Ramos (cell line): ENCODE results near the gene LRRC70.
"Not testable (repeated sequence)": the region's sequence is repeated elsewhere in the genome, so short reads cannot be mapped to it uniquely, and the experiment has no call there.

Experiments used
- in situ Hi-C: fragments of 300-500 bp; cut with MboI; formaldehyde crosslinking; loops from one replicate; pipeline ENCODE4 v1.14.3; 2022; ENCODE audit warnings: low sequenced_read_pairs; ENCODE audit not compliant: unreplicated experiment

The LRRC70 gene, protein sequence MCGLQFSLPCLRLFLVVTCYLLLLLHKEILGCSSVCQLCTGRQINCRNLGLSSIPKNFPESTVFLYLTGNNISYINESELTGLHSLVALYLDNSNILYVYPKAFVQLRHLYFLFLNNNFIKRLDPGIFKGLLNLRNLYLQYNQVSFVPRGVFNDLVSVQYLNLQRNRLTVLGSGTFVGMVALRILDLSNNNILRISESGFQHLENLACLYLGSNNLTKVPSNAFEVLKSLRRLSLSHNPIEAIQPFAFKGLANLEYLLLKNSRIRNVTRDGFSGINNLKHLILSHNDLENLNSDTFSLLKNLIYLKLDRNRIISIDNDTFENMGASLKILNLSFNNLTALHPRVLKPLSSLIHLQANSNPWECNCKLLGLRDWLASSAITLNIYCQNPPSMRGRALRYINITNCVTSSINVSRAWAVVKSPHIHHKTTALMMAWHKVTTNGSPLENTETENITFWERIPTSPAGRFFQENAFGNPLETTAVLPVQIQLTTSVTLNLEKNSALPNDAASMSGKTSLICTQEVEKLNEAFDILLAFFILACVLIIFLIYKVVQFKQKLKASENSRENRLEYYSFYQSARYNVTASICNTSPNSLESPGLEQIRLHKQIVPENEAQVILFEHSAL

DNA sequence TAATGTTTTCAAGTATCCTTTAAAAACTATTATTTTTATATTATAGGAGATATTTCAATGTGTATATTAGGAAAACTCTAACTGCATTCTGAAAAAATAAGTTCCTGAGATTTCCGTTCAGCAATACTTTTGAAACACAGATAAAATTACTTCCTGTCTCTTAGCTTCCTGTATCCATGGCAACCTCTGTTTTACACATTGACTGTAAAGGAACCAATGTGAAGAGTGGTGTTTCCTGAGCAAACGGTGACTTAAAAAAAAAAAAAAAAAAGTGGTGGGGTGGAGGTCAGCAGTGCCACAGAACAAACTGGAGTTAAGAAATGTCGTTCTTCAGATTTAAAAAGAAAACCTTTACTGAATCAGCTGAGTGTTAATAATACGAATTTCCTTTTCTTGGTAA is at the start of gene LRRC70:
Gene LRRC70 (plus strand): TSS at position 280 of the 400 bp plus-strand sequence. CDS start 620 bp downstream, outside the sequence.
- in situ Hi-C loops = no loop called here

DNA sequence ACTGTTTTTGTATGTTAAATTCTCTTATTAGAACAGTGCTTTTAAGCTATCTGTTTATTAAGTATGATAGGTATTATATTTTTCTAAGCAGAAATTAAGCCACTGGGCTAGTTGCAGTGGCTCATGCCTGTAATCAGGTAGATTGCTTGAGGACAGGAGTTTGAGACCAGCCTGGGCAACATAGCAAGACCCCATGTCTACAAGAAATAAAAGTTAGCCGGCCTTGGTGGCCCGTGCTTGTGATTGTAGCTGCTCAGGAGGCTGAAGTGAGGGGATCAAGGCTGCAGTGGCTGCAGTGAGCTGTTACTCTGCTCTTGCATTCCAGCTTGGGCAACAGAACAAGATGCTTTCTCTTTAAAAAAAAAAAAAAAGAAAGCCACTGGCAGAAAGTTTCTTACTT is 45.0 kb upstream of the LRRC70 start:
- in situ Hi-C loops = no loop called here

DNA sequence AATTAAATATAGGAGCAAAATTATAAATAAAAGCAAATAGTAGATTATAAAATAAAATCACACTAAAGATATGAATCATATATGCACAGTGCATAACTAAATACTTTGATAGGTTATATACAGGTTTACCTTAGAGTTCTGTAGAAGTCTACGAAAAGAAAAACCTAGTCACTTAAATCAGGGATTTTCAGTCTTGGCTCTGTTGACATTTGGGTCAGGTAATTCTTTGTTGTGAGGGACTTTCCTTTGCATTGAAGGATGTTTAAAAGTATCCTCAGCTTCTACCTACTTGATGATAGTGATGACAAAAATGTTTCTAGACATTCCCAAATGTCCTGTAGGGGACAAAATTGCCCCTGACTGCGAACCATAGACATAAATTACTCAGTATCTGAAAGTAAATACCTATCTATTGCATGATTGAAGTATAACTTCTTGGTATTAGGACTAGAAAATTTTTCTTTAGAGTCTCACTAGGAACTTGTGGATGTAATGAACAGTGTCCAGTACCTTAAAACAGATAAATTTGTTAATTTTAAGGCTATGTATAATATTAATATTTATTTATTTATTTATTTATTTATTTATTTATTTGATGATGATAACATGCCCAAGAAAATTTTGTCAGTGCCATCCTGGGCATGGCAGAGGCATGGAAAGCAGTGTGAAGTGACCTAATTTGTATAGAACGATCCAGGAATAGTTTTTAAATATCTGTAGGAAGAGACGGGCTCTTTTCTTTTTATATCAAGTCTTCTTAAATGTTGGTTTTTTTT is 44.0 kb upstream of the LRRC70 start:
- in situ Hi-C loops = no loop called here

DNA sequence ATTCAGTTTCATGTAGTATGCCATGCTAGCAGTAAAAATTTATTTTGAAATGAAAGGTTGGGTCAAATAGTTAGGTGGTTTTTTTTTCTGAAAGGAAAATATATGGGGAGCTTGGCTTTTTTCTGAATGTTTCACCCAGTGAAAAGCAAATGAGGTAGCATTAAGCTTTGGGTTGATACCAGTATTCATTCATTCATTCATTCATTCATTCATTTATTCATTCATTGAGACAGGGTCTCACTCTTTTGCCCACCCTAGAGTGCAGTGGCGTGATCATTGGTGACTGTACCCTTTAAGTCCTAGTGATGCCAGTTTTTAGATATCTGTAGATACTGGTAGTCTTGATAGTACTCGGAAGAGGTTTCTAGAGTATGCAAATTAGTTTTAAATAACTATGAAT is 42.4 kb upstream of the LRRC70 start:
- in situ Hi-C loops = no loop called here

DNA sequence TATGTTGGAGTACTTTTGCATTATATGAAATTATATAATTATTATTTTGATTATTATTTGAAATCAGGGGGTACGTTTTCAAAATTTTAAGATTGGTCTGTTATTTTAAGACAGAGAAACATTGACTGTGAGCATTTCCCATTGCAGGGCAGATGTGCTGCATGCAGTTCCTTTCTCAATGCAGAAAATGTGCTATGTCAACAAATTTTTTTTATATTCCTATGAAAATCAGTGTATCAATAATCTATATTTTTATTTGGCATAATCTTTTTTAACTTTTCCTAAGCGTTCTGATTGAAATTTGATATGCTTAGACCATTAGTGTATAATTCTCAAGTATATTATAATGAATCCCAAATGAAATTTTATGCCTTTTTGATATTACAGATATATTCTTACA is 41.8 kb upstream of the LRRC70 start:
- in situ Hi-C loops = no loop called here

DNA sequence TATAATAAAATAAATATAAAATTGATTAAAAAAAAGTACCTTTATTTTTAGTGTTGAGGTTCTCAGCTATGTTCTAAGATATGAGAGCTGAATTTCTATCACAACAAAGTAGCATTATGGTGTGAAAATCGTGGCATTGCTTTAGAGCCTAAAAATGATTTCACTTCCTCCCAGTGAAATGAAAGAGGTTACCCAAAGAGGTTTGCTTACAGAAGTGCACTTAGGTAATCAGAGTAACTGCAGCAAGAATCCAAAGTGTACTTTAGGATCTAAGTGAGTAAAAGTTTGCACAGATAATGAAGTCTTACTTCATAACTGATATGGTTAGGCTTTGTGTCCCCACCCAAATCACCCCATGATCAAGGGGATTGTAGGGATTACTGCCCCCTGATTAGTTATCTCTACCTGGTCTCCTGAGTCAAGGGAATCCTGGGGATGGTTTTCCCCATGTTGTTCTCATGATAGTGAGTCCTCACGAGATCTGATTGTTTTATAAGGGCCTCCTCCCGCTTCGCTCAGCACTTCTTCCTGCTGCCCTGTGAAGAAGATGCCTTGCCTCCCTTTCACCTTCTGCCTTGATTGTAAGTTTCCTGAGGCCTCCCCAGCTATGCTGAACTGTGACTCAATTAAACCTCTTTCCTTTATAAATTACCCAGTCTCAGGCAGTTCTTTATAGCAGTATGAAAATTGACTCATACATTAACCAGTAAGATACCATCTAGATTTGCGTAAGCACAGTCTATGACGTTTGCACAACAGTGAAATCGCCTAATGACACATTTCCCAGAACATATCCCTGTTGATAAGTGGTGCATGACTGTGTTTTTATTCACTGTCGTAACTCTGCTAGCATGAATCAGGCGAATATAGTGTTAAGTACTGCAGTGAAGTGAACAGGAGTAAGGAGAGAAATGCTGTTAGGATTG is 40.3 kb upstream of the LRRC70 start:
- in situ Hi-C loops = no loop called here

DNA sequence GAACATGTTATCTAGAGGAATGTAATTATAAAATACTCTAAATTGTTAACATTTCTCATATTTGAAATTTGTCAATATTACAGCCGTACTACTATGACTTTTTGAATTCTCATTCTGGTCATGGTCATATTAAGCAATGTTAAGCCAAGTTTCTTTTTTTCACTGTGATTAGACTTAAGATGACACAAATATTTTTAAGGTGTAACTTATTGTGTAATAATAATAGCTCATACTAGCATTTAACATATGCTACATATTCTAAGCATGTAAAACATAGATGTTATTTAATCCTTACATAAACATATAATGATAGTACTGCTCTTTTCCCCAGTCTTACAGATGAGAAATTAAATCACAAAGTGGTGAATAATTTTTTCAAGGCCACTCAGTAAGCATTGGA is 35.9 kb upstream of the LRRC70 start:
- in situ Hi-C loops = no loop called here

DNA sequence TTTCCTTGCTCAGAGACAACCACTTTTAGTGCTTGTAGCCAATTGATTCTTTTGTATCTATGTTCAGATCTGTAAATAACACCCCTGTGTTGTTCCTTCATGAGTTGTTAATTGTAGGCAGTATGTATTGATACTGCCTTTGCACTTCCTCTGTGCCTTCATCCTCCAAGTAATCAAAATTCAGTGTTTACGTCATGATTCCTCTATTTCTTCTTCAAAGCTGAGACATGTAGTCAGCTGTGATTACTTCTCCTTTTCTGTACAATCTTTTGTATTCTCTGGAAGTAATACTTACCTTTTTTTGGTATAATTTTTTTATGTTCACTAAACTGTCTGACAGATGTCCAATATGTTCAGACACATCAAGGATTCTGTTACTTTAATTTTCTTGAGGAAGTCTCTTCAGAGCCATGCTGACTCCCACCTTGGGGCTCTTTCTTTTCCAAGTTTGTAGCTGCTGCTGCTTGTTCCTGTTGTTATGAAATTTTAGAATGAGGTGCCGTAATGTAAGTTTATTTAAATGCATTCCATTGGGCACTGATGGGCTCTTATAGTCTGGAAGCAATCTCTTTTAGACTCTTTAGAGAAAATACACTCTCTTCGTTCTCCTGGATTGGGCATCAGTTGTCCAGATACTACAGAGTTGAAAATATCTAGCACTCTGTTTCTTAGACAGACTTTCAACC is 30.5 kb upstream of the LRRC70 start:
- in situ Hi-C loops = no loop called here

DNA sequence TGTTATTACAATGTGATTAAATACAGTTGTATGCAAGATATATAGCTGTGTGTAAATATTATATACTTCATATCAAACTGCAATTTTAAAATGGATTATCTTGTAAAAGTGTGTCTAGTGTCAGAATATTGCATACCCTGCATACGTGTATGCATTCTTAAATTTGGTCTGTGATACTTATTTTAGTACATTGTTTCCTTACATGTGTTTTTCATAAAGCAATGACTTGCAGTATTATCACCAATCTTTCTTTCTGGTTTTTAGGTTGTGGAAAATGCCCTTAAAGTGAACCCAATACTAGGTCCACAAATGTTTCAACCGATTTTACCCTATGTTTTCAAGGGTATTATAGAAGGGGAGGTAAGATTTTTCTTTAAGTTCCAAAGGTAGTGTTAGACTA is 28.5 kb upstream of the LRRC70 start:
- in situ Hi-C loops = no loop called here

DNA sequence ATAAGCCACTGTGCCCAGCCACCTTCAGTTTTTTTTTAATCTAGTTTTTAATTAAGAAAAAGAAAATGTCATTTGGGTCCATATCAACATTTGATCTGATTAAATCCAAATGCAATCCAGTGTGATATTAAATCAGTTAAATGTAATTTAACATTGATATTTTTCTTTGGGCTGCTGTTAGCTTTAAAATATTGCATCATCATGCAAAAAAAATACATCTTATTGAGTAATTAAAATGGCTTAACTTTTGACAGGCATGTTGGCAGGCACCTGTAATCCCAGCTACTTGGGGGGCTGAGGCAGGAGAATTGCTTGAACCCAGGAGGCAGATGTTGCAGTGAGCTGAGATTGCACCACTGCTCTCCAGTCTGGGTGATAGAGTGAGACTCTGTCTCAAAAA is 22.7 kb upstream of the LRRC70 start:
- in situ Hi-C loops = no loop called here

DNA sequence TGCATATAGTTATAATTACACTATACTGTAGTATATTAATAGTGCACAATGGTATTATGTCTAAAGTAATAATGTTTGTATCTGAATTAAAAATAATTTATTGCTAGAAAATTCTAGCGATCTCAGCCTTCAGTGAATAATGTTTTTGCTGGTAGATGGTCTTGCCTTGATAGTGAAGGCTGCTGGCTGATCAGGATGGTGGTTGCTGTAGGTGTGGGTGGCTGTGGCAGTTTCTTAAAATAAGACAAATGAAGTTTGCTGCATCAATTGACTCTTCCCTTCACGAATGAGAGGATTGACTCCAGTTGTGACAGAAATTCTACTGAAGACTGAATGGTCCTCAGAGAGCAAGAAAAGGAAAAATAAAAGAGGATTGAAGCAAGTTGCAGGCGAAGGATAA is 19.7 kb upstream of the LRRC70 start:
- in situ Hi-C loops = no loop called here

DNA sequence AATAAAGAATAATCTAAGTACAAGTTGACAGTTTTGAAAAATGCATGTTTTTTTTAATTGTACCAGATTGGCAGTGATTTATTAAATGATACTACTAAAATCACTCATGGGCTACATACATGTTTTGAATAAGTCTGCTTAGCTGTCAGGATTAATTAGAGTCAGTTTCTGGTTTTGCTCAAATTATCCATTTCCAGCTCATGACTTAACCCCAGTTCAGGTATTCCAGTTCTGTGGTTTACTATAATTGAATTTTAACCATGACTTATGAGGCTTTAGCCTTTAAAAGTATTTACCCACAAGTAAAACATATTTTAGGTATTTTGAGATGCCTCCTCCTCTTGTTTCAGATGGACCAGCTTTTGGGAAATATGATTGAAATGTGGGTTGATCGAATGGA is 17.8 kb upstream of the LRRC70 start:
- in situ Hi-C loops = no loop called here

DNA sequence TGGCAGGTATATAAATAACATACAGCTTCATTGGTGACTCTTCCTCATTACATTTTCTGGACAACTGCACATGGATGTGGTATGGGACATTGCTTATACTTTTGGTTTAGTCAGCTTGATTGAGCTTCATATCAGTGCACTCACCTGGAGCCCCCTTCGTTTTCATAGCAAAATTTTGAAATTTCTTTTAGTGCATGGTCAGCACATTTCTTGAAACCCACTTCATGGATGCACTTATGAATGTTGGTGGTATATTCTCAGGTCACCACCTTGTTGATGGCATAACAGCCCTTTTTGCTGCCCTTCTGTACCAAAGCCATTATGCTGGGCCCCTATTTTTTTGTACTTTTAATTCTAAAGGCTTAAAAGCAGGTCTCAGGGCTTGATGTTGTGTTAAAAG is 16.7 kb upstream of the LRRC70 start:
- in situ Hi-C loops = no loop called here

DNA sequence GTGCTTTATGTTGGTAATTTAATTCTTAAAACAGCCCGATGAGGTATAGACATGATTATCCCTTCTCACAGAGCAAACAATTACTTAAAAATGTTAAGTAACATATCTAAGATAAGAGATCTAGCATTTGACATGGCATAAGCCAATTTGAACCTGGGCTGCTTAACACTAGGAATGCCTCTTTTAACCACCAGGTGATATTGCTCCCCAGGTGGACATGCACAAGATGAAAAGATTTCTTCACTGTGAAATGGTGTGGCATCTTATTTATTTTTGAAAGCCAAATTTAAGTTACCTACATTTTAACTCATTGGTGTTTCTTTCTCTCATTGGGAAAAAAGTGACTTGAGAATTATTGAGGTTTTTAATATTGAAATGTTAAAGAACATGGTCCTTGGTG is 15.8 kb upstream of the LRRC70 start:
- in situ Hi-C loops = no loop called here

DNA sequence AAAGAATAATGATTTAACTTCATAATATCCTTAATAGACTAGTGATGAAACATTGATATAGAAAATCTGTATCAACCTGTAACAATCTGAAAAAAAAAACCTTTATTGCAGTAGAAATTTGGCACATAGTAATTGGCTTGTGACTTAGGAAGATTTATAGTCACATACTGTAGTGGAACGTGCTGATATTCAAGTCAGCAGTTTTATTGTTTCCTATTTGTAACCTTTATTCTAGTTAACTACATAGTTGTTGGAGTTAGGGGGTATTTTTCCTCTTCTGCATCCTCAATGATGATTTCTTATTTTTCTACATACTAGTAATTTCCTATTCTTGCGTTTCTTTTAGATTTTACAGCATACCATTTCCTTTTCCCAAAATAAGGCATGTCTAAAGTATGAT is 14.5 kb upstream of the LRRC70 start:
- in situ Hi-C loops = no loop called here

DNA sequence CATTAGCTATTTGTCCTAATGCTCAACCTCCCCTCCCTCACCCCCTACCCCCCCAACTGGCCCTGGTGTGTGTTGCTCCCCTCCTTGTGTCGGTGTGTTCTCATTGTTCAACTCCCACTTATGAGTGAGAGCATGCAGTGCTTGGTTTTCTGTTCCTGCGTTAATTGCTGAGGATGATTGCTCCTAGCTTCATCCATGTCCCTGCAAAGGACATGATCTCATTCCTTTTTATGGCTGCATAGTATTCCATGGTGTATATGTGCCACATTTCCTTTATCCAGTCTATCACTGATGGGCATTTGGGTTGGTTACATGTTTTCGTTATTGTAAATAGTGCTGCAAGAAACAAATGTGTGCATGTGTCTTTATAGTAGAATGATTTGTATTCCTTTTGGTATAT is 12.9 kb upstream of the LRRC70 start:
- in situ Hi-C loops = not testable (repeated sequence)

DNA sequence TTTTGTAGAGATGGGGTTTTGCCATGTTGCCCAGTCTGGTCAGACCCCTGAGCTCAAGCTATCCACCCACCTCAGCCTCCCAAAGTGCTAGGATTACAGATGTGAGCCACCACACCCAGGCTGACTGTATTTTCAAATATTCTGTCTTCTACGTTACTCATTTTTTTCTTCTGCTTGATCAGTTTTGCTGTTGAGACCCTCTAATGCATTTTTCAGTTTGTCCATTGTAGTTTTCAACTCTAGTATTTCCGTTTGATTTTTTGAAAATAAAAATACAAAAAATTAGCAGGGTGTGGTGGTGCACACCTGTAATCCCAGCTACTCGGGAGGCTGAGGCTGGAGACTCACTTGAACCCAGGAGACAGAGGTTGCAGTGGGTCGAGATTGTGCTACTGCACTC is 10.5 kb upstream of the LRRC70 start:
- in situ Hi-C loops = no loop called here

DNA sequence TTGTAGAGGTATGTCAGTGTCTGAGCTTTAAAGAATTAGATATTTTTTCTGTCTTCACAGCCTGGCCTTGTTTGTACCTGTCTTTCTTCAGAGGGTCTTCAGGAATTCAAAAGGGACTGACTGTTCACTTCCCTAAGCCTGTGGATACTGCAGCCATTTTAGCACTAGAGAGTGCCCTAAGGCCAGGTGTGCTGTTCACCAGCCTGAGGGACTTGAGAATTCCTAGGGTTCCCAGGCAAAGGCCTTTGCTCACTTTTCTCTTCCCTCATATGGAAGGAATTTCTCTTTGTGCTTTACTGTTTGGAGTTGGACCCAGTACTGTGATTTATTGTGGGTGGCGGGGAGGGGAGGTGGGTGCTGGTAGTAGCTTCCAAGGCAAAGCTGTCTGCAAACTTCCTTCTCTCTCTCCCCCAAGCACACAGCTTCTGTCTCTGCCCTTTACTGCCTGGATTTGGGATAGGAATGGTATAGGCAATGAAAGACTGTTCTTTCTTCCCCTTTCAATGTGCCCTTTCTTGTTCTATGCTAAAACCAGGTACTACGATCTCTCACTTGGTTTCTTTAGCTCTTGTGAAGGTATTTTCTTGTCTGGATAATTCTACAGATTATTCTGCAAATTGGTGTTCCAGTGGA is 9.7 kb upstream of the LRRC70 start:
- in situ Hi-C loops = no loop called here

DNA sequence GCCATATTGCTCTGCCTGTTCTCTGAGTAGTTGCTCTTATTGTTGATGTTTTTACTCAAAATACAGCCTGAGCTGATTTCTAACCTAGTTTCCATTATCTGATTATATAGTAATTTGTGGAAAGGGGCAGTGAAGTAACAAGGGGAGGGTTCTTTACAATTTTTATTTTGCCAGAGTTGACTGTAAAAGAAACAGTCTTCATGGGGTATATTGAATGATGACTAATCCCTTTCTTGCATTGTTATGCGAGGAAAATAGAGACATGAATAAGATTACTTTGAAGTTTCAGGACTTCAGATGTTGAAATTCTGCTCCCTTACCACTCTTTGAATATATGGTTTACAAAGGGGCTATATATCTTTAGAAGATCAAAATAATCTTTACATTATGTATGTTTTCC is 9.1 kb upstream of the LRRC70 start:
- in situ Hi-C loops = no loop called here
